Stimulated activated CD4-positive, alpha-beta T cell treated with anti-CD3 and anti-CD28 coated beads, Interleukin-2, amount 100 ng/mL, for 24 hours (primary cell): Measurements from ENCODE around the gene ZSWIM1.
"Not testable (repeated sequence)": the region's sequence is repeated elsewhere in the genome, so short reads cannot be mapped to it uniquely, and the experiment has no call there.

Experiments
- DNase-seq, 2 donors: peaks; one replicate each; pipeline ENCODE4 v3.0.0-alpha.2; 2020

Gene ZSWIM1

DNA sequence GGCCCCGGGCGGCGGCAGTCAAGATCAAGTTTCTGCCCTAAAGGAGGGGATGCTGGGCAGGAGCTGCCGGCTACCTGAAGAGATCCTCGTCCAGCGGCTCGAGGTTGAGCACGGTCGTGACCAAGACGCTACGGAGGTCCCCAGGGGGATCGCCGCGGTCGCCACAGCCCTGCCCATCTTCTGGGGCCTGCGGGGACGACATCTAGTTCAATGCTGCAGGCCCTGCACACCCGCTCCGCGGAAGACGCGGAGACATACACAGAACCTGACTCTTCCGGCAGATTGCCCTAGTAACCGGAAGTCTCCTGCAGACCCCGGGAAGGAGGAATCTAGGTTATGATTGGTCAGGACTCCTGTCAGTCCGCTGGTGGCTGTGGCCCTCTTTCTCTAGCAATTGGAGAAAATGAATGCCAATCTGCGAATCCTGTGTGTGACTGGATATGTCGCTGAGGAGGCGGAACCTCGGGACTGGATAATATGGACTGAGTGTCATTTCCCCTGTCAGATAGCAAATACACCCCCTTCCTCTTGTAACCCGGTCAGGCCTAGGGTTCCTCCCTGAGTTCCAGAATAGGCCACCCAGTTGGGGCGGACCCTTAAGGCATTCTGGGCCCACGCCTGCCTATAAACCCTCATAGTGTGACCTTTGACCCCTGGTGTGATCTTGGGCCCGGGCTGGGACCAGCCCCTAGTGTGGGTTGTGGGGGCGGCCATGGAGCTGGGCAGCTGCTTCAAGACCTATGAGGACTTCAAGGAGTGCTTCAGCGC is 23.7 kb upstream of the ZSWIM1 start, which contains the start of the genes ACOT8 and ZSWIM3:
TSS of gene ACOT8 (minus strand) at position 279 of the 768 bp plus-strand sequence. CDS start at position 202, 77 bp downstream.
TSS of gene ZSWIM3 (plus strand) at position 501 of the 768 bp plus-strand sequence. CDS start at position 713, 212 bp downstream.
- DNase-seq: peak; percentile 85 to 92

DNA sequence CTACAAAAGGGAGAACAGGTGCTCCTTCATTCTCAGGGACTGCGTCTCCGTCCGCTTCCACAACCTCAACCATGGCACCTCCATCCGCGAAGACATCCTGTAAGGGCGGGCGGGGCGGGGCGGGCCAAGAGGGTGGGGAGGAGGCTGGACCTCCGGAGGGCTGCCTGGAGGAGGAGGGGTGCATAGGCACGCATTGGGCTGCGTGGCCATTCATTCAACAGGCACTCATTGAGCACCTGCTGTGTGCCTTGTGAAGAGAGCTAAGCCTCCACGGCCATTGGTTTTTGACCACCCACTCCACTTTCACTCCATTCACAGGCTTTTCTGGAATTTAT is 23.2 kb upstream of the ZSWIM1 start:
- DNase-seq: peak in 1 of 2 donors; percentile 53

DNA sequence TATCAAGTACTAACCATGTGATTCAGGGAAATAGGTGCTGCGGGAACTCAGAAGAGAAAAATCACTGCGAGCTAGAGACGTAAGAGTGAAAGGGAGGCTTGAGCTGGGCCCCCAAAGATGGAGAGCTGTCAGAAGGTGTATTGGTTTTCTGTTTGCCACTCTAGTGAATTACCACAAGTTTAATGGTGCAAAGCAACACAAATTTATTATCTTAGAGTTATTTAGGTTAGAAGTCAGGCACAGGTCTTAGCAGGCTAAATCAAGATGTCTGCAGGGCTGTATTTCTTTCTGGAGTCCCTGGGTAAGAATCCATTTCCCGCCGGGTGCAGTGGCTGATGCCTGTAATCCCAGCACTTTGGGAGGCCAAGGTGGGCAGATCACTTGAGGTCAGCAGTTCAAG is 21.1 kb upstream of the ZSWIM1 start:
- no peak for DNase-seq

DNA sequence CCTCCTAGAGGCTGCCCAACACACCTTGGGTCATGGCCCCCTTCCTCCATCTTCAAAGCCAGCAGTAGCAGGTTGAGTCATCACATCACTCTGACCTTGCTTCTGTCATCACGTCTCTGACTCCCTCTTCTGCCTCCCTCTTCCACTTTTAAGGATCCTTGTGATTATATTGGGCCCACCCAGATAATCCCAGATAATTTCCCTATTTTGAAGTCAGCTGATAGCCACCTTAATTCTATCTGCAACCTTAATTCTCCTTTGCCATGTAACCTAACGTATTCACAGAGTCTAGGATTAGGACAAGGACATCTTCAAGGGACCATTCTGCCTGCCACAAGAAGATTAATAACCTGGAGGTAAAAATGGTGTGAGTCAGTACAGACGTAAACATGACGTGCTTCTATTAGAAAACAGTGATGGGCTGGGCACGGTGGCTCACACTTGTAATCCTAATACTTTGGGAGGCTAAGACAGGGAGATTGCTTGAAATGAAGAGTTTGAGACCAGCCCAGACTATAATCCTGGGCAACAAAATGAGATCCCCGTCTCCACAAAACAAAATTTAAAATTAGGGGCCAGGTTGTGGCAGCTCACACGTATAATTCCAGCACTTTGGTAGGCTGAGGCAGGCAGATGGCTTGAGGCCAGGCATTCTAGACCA is 20.3 kb upstream of the ZSWIM1 start:
- no peak for DNase-seq

DNA sequence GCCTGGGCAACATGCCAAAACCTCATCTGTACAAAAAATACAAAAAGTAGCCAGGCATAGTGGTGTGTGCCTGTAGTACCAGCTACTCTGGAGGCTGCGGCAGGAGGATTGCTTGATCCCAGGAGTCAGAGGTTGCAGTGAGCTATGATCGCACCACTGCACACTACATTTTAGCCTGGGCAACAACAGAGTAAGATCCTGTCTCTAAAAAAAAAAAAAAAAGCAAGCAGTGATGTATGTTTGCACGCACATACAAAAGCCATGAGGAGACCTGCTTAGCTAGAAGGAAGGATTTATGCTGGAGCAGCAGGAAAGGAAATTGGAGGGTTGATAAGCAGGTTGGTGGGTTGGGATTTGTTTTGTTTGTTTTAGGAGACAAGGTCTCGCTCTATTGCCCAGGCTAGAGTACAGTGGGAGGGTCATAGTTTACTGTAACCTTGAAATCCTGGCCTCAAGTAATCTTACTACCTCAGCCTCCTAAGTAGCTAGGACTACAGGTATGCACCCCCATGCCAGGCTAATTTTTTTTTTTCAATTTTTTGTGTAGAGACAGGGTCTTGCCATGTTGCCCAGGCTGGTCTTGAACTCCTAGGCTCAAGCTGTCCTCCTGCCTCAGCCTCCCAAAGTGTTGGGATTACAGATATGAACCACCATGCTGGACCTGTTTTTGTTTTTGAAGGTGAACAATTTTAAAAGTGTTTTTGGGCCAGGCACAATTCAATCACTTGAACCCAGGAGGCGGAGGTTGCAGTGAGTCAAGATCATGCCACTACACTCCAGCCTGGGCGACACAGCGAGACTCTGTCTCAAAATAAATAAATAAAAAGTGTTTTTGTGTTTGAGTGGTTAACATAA is 19.6 kb upstream of the ZSWIM1 start:
- DNase-seq: no peak

DNA sequence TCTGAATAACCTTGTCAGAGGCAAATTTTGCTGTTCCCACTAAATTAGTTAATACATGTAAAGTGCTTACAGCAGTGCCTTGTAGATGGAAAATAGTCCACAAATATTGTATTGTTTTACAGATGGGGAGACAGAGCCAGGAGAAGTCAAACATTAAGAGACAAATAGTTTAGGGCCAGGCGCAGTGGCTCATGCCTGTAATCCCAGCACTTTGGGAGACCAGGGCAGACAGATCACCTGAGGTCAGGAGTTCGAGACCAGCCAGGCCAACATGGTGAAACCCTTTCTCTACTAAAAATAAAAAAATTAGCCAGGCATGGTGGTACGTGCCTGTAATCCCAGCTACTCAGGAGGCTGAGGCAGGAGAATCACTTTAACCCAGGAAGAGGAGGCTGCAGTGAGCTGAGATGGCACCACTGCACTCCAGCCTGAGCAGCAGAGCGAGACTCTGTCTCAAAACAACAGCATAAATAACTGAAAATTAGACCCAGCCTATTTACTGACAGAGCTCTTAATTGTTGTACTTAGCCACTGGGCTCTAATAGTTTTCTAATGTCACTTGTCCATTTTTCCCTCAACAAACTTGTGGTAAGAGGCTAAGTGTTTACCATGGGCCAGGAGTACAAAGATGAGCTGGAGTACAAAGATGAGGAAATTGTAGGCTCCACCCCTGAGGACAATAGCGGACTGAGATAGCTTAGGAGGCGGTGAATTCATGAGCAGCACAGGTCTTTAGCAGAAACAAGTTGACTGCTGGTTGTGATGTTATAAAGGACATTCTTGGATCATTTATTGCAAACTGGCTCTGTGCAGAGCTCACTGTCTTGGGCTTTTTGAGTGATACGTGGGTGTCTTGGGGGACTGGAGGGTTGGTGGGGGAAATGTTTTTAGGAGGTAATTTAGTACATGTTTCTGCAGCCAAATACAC is 17.2 kb upstream of the ZSWIM1 start:
- DNase-seq: no peak

DNA sequence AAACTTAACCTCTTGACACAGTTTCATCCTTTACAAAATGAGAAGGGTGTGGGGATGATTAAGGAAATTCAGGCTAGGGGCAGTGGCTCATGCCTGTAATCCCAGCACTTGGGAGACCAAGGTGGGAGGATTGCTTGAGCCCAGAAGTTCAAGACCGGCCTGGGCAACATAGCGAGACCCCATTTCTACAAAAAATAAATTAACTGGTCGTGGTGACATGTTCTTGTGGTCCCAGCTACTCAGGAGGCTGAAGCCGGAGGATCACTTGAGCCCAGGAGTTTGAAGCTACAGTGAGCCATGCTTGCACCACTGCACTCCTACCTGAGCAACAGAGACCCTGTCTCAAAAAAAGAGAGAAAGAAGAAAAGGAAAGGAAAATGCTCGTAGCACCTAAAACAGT is 14.6 kb upstream of the ZSWIM1 start:
- DNase-seq: no peak

DNA sequence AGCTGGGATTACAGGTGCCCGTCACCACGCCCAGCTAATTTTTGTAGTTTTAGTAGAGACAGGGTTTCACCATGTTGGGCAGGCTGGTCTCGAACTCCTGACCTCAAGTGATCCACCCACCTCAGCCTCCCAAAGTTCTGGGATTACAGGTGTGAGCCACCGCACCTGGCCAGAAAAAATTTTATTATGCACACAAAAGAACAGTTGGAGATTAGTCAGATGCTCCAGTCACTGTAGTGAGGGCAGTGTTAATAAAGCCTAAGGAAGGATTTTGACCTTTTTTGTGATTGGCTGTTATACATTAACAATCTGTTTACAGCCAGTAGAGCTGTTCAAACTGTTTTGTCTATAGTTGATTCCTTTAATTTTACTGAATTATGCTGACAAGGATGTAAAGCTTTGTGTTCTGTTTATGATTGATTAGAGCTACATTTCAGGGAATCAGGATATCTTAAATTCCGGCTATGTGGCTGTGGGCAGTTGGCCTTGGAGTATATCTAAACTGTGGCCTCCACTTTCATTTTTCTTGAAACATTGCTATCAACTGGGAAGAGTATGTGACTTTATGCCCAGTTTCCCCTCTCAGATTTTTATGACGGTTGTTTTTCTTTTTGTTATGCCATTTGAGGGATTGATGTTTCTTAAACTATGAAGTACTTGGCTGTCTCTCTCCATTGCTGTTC is 13.8 kb upstream of the ZSWIM1 start:
- no peak for DNase-seq

DNA sequence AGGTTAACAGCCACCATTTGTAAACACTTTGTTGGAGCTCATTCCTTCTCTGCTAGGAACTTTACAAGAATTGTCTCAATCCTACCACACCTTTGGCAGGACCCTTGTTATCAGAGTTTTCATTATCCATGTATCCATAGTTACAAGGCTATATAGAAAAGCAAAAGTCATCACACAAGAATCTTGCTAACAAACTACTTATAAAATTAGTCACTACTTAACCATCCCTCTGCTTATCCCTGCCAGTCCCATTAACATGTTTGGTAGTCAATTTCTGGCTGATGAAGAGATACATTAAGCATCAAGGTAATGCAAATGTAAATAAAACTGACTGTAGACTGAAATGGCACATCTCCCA is 13.2 kb upstream of the ZSWIM1 start:
- no peak for DNase-seq

DNA sequence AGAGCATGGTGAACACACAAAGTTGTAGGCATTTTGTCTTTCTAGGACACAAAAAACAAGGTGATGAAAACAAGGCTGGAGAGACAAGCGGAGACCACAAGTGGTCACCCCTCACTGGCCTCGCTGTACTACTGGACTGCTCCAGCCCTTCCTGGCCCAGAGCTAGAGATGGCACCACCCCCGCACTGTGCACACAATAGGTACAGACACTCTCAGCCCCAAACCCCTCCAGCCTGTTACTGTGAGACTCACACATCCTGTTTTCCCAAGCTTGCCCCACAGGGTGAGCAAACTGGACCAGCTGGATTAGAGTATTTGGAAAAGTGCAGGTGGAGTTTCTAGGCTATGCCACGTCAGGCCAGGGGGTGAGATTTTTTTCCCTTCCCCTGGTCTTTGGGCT is 8.4 kb upstream of the ZSWIM1 start:
- DNase-seq: no peak

DNA sequence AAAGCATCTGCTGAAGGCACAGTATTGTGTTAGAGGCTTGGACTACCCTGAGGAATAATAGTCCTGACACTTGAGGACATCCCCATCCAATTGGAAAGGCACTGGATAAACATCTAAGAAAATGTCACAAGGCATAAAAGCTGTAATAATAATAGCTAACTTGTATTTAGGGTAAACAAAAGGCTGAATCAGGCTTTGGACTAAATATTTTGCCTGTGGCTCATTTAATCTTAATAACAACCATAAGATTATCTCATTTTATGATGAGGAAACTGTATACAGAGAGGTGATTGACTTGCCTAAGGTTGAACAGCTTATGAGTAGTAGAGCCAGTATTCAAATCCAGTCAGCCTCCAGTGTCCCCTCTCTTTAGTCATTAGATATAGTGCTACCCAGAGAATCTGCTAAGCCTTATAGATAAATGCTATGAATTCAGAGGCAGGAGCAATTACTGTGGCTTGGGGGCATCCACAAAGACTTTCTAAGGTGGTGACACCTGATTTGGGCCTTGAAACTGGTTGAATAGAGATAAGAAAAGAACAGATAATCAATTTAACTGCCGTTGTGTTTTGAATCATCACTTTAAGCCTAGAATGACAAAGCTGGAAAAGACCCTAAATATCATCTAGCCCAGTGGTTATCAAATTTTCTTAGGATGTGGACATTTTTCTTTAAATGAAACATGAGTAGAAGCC is 7.5 kb upstream of the ZSWIM1 start:
- DNase-seq: no peak

DNA sequence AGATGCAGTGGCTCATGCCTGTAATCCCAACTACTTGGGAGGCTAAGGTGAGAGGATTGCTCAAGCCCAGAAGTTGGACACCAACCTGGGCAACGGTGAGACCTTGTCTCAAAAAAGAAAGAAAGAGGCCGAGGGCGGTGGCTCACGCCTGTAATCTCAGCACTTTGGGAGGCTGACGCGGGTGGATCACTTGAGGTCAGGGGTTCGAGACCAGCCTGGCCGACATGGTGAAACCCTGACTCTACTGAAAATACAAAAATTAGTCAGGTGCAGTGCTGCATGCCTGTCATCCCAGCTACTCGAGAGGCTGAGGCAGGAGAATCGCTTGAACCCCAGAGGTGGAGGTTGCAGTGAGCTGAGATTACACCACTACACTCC is 6.9 kb upstream of the ZSWIM1 start:
- not testable (repeated sequence) for DNase-seq

DNA sequence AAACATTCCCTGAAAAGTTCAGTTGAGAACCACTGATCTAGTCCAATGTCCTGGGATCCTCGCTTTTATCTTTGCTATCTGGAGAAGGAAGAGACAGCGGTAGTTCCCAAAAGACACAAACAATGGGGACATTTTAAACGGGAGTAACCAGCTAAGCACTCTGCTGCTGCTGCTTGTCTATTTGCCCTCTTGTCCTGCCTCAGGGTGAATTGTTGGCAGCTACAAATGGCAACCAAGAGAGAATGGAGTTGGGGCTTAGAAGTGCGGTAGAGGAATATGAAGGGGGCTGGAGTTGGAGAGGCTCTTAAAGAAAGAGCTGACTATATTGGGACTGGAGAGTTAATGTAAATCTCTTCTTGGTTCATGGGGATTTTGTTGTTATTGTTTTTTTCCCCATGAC is 6.5 kb upstream of the ZSWIM1 start:
- DNase-seq: no peak

DNA sequence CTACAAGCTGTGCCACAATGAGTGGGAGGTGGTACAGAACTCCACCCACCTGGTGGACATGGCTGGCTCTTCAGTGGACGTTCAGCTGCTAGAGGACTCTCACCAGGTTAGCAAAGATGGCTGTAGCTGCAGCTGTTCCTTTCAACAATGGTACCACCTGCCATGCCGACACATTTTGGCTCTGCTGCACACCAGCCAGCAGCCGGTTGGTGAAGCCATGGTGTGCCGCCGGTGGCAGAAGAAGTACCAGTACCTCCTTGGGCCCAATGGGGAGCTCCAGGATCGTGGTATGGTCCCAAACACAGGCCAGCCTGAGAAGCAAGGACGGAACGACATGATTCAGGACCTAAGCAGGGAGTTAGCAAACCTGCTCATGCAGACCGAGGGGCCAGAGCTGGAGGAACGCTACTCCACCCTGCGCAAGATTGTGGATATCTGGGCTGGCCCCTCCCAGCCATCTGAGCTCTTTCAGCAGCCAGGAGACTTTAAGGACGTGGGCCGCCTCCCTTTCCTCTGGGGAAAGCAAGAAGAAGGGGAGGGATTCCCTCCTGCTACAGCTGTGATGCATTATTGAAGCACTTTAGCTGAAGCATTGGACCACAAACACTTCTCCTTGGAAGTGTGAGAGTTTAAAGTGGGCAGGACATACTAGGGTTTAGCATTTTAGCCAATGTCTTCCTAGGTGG is 2.8 kb upstream of the ZSWIM1 start:
- no peak for DNase-seq

DNA sequence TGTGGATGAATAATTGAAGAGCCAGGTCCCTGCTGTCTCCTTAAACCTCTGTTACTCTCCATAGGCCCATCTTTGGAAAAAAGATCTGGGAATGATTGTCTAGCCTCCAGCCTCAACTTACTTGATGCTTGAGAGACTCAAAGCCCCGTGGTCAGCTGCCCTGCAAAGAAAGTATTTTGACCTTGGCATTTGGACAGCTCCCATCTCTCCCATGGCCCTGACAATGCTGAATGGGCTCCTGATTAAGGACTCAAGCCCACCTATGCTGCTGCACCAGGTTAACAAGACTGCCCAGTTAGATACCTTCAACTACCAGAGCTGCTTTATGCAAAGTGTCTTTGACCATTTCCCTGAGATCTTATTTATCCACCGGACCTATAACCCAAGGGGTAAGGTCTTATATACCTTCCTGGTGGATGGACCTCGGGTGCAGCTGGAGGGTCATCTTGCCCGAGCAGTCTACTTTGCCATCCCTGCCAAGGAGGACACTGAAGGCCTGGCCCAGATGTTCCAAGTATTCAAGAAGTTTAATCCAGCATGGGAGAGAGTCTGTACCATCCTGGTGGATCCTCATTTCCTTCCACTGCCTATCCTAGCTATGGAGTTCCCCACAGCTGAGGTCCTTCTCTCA is 1.6 kb downstream of the ZSWIM1 start:
- no peak for DNase-seq

DNA sequence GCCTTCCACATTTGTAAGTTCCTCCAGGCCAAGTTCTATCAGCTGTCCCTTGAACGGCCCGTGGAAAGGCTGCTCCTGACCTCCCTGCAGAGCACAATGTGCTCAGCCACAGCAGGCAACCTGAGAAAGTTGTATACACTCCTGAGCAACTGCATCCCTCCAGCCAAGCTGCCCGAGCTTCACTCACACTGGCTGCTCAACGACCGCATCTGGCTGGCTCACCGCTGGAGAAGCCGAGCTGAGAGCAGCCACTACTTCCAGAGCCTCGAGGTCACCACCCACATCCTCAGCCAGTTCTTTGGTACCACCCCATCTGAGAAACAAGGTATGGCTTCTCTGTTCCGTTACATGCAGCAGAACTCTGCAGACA is 2.1 kb downstream of the ZSWIM1 start:
- DNase-seq: no peak

DNA sequence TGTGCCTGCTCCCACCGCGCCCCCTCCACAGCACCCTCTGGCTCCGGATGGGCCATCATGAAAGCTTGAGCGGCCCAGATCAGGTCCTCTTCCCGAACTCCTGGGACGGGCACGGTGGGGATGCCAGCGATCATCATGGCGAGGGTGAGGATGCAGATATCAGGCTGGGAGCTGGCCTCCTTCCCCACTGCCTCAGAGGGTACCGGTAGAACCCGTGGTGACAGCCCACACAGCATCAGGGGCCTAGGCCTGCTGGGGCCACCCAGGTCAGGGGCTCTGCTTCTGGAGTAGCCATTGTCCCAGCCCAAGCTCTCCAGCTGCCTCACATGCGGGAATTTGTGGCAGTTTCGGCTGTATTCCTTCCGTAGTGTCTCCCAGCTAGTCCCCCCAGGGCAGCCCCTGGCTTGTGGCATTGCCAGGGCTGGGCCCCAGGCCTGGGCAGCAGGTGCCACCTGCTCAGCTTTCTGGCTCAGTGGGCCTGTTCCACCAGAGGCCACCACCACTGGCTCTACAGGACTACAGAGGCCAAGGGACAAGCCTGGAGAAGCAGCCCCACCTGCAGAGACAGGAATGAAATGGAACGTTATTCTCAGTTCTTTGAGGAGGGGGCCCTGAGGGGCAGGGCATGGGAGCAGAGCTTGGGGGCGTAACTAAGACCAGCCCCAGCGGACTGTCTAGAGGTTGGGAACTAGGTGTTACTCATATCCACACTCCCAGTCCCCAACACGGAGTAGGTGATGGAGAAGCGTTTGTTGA is 5.7 kb downstream of the ZSWIM1 start:
- DNase-seq: no peak

DNA sequence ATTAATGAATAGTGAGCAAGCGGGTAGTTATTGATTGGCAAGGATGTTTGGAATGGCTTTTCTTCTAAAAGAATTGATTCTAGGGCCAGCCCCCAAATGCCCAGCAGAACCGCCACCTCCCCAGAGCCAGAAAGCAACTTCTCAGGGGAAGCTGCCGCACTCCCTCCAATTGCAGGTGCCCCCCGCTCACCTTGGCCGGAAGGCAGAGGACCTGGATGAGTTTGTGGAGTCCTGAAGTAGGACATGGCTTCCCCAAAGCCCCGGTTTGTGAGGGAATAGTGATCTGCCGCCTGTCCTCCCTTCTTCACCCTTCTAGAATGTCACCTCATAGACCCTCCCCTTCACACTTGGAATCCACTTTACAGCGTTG is 6.3 kb downstream of the ZSWIM1 start, which contains the start of gene SPATA25:
TSS of gene SPATA25 (minus strand) at position 277 of the 370 bp plus-strand sequence. CDS start at position 245, 32 bp downstream.
- no peak for DNase-seq

DNA sequence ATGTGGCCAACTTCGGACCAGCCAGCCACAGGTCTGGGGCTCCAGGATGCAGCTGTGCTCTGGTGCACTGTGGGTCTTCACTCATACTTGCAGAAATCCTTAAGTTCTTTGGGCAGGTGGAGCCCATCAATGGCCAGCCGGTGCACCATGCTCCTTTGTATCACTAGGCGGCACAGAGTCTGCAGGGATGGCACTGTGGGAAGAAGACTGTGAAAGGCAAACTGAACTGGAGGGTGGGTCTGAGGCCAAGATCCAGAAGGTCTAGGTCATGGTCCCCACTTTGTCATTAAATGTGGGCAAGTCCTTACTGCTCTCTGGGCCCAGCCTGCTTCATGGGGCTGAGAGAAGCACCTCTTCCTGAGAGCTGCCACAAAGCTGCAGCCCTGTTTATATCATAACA is 7.7 kb downstream of the ZSWIM1 start:
- DNase-seq: no peak
